Measurements from ENCODE around the gene LRRC1.

The LRRC1 gene

DNA sequence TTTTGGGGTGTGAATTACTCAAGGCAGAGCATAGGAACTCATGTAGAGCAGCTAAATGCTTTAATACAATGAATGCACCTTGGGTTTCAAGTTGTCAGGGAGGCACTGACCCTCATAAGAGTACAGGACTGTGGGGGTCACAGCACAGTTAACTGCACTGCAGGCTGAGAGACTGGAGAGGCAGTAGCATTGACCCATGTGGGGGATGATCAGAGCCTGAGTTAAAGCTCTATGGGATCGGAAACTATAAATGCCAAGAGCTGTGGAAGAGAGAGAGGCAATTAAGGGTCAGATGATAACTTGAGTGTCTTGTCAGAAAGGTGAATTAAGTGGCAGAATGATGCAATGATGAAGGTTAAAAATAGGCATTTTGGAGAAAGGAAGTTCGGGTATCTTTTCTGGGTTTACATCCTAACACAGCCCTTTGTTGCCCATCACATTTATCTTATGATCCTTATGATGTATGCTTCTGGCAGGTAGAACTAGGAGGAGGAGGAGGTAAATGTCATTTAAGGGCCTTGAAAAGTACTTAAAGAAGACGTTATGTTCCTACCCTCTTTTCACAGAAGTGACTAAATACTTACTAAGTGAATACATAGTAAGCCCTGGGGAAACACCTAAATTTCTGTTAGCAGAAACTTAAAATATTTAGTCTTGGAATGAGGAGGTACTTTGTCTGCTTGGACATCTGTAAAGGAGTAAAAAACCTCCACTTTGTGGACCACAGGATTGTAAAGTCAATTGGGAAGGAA, 24.2 kb downstream of the LRRC1 start:
- FAIRE-seq: no peak

DNA sequence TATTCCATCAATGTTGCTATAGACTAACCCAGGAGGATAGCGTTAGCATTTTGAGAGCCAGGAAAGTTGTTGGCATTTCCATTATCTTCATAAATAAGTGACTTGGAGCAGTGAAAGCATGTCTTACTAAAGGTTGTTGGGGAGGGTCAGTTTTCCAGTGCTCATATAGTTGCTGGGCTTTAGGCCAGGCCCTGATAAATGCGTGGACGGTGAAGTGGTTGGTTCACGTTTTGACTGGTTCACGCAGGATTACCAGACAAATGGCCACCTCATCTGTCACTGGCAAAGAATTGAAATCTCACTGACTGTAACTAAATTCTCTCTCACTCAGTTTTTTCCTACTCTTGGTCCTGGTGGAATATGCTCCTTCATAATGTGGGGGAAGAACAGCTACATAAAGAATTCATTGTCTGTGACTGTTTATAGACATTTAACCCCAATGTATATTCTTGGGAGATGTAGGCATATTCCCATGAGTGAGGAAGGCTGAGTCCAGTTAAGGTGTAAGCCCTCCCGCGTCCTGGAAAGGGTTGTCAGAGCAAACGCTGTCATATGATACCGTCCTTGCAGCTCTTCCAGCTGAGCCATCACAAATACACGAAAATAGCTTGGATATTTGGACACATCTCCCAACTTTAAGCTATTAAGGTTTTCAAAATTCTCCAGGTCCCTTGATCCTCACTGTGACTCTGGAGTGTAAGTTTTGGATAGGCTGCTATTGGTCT, 27.8 kb downstream of the LRRC1 start:
- FAIRE-seq: no peak

DNA sequence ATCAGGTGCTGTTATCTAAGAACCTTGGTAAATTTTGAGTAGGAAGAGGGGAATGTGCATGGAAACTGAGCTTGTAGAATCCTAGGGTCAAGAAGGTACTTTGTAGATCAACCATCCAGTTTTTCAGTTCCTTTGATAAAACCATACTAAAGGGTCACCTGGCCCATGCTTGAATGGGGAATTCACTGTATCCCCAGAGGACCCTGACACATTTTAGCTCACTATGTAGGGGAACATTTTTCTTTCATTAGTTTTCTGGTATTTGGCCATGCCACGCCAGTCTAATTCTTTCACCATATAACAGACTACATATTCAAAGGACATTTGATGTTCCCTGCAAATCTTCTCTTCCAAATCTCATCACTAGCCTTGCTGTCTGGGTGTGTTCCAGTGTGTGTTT, 29.9 kb downstream of the LRRC1 start:
- FAIRE-seq: no peak

DNA sequence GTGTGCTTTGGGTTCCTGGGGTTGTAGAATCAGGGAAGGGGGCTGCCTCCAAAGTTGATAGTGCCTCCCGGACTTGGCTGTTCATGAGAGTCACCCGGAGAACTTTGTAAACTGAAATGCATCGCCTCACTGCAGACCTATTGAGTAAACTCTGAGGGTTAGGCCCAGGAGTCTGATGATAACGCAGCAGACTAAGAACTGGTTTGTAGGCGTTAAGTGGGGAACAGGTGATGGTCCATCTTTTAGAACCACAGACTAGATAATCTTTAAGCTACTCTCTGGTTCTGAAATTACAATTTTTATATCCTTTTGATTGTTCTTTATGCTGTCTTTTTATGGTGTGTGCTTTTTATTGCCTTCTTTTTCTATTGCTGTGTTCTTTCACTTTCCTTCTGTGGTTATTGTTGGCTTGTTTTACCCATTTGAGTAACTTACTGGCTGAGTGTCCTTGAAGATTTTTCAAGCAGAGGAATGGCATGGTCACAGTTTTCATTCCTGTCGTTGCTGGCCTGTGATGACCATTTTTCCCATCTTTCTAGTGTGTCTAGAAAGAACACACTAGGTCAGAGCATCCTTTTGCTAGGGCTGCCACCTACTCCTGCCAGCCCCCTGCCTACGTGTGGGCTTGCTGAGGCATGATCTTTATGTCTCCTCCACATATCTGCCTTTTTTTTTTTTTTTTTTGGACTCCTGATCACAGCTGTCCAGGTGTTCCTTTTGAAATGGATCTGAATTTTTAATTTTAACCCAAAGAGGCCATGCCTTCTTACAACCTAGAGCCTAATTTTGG, 30.9 kb downstream of the LRRC1 start:
- FAIRE-seq: no peak

DNA sequence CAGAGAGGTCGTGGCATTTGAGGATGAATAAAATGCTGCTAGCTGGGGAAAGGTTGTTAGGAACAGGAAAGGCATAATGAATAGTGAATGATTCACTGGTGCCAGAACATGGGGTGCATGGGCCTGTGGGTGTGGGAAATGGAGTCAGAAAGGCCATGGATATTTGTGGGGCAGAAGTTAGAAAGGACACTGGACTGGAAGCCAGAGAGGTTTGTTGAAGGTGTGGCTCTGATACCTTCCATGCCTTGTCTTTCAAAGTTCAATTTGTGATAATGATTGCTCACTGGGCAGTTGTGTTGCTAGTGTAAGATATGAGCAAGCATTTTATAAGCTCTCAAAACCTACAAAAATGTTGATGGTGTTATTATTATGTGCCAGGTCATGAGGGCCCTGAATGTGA, 32.7 kb downstream of the LRRC1 start:
- no peak for FAIRE-seq

DNA sequence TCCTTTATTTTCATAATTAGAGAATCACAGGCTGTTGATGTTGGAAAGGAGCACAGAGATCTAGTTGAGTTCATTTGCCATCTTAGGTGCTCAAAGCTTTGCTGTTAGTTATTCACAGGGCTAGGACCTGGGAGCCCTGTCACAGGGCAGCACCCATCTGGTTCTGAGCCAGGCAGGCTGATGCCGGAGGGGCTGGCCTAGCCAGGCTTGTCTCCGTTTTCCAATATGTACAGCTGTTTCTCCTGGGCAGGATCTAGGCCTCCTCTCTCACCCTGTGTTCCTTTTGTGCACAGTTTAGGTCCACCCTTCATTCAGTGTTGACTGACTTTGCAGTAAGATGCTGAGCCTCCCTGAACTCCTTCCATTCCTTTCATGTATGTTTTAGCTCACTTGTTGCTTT, 33.4 kb downstream of the LRRC1 start:
- no peak for FAIRE-seq

DNA sequence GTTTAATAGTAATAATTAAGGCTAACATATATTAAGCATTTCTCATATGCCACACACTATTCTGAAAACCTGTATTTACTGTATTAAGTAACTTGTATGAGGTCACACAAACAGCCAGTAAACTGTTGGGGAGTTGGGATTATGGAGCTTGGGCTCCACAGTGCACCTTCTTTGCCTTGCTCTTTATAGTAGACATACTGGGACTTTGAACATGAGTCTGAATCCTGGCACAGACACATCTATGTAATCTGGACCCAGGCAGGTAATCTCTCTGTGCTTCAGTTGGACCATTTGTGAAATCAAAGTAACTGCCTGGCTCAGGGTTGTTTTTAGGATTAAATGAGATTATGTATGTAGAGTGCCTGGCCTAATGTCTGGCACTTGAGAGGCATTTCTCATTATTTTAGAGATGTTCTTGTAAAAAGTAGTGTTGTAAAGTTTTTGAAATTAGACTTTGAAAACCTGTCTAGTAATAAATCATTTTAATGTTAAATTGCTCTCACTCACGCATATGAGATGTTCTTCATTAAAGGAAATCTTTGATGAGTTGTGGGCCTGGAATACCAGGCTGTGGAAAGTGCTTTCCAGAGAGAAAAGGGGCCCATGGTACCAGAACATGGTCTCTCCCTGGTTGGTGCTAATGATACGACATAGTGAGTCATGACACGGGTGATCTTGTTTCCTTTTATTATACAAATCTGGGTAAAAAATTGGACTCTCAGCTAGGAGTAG, 34.3 kb downstream of the LRRC1 start:
- no peak for FAIRE-seq

DNA sequence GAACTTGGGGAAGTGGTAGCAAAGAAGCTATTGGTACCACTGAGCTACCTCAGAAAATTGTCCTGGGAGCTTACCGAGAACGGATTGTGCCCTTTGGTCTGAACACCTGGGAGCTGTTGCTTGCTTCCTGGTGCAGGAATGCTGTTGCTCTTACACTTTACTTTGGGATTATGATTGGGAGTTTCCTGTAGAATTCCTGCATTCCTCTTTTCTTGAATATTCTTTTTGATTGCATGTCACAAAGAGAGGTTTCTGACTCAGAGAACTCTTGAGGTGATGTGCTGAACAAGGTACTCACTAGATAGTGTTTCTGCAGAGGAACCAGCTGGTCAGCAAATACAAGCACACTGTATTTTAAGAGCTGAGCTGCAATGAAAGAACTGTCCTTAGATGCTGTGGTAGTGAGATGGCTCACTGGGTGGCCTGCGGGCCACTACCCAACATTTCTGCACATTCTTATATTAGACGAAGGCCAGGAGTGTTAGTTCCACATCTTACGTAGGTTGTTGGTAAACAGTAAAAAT, 35.0 kb downstream of the LRRC1 start:
- FAIRE-seq: no peak

DNA sequence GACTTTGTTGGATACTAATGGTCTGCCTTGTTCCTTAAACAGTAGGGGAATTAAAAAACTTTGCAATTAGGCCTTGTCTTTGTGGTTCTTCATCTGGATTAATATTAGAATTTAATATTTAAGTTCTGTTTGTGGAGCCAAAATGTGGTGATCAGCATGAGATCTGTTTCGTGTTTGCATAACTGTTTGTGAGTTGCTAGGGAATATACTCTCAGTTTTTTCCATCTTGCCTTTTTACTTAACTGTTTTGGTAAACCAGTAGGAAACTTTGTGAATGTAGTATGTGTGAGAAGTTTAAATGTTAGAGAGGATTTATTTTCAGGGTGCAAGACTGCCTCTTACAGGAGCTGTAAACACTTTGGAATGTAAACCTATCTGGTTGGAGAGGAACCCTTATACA, 35.6 kb downstream of the LRRC1 start:
- FAIRE-seq: no peak

DNA sequence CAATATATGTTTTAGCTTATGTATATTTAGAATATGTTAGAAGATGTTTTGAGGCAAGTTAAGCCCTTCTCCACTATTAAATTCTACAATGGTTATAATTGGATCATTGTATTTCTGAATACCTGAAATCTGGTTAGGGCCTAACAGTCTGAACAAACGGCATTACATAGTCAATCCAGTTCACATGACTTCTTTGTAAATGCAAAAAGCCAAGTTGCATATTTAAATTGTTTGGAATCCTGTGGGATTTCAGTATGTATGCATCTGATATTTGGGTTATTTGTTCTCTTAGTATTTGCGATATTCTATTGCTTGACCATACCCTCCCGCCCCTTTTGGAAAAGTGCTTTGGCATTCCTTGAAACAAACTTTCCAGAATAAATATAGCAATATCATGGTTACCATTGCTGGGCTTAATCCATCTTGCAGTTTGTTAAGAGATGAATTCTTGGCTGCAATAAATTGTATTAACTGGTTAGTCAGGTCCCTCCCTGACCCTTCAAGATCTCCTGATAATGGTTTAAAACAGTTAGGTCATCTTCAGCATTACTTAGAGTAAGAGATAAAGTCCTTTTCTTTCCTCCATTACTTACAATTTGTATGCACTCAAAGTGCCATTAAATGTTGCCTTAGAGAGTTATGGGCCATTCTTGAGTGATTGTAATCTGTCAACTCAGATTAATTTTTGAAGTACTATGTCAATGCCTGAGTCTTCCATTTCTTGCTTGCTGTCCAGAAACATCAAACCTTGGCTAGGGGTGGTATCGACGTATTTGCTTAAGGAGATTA, 36.5 kb downstream of the LRRC1 start:
- no peak for FAIRE-seq

DNA sequence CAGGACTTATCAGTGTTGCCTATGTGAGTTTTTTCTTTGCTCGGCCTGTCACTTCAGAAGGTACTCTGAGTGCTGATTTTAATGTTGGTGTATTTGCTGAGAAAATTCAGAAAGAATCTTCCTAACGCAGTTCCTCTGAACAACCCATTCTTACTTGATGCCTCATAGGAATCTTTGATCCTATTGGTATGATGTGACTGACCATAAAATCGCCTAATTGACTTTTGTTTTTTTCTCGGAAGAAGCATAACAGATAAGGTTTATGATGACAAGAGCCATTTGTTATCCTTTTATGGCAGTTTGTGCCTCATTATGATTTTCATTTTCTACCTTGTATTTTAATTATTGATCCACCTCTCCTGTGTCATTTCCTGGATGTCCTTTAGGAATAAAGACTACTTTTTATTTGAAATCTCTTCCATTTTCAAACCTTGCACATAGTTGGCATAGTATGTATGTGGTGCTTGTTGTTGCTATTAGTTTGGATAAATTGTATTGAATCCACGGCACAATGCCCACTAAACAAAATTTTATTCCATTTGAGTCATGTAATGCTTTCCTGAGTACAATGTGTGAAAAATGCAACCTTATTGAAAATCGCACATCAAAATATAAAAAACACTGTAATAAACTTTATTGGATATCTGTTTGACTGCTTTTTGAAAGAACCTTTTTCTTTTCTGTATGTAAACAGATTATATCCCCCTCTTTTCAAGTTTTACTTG, 37.3 kb downstream of the LRRC1 start:
- no peak for FAIRE-seq

DNA sequence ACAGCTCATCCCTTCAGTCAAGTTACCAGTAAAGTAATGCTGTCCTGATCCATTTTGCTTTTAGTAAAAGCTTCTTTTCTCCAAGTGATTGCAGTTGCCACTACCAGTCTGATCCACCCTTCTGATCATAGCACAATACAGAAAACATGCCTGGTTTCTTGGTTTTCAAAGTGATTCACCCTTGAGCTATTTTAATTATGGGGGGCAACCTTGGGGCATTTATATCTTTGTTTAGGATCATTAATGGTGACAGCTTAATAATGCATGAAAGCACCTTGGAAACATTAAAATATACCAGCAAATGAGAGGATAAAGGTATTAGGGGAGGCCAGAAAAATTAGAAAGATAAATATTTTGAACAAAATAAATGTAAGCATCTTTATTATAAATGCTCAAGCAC, 38.4 kb downstream of the LRRC1 start:
- no peak for FAIRE-seq

DNA sequence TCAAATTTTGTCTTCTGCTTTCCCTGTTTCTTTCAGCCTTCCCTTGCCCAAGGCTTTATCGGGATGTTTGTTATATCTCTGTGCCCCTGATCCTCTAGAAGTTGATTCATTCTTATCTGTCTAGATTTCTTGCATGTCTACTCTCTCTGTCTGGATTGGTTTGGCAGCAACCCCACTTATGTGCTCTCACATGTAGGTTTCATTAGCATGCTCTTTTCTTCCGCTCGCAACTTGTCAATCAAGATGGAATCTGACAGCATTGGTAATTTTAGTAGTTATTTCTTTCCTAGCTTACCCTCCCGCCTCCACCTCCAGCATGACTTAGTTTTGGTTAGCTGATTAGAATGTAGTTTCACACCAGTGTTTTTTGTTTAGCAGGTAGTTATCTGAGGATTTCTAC, 39.3 kb downstream of the LRRC1 start:
- no peak for FAIRE-seq

DNA sequence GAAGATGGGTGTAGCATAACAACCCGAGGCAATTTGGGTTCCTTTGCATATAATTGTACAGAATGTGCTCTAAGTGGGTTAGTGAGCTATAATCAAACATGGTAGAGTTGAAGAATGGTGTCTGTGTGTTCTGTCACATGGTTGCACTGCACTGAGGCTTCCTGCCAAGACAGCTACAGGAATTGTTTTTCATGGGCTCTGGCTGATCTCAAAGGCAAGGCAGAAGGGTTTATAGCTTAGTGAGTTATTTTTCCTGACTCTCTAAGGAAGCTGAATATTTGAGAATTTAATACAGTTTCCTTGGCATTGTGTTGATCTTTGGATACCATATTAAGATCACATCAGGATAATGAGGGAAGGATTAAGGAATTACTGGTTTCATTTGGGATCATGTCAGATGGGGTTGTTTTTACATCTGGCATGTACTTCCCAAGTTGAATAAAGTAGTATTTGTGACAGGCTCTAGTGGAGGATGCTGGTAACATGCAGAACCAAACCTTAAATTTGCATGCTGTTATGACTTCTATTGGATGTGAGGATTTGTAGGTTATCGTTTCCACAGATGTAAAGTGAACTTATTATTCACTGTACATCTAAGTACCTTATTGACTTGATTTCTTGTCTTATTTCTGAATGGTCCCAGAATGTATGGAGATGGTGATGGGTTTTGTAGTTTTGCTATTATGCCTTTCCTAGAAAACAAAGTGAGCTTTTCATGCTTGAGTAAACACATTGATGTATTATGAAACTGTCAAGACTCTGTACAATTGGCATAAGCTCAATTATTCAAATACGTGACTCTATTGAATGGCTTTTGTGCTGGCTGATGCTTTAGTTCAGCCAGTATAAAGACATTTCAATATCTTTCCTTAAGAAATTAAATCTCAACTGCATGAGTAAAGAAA, 43.3 kb downstream of the LRRC1 start:
- FAIRE-seq: no peak

DNA sequence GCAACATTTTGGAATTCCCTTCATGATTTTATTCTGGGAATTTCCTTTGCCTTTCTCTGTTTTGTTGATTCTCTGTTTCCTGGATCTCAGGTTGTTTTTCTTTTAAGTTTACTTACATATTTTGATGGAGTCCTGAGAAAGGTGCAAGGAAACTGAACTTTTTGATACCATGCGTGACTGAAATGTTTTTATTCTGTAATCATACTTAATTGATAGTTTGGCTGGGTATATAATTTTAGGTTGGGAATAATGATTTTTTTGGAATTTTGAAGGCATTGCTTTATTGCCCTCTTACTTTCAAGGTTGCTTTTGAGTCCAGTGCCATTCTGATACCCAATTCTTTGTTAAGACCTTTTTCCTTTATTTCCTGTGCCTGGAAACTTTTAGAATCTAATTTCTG, 45.2 kb downstream of the LRRC1 start:
- FAIRE-seq: no peak

DNA sequence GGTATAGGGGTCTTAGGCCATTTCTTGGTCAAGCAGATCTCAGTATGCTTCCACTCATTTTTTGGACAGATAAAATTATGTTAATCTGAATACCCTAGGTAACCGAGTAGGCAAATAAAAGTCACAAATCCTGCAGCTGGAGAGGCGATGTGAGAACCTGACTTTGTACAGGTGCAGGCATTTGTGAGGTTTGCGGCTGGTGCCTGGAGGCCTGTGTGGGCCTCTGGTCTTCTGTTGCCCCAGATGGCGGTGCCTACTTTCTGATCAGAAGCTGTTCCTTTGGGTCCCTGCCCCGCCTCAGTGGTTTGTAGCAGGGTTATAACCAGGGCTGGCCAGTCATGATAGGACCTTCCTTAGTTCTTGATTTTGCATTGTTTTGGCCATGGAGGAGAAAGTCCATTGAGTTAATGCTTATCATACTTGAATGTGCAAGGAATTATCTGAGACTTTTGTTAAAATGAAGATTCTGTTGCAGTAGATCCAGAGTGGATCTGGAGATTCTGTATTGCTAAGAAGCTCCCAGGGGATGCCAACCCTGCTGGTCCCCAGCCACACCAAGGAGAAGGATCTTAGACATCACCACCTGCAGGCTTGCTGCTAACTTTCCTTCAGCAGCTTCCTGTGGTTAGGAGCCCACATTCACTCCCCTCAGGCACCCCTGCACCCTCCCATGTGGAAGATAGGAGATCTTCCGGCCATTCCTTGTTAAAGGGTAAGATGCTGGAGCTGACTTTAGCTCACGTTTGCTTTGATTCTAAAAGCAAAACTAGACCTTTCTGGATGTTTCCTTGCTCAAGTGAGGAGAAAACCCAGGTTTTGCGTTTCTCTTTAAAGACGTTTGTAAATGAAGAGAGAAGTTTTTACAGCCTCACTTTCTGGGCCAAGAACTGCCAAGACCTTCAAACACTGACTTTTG, 50.7 kb downstream of the LRRC1 start:
- FAIRE-seq: no peak

DNA sequence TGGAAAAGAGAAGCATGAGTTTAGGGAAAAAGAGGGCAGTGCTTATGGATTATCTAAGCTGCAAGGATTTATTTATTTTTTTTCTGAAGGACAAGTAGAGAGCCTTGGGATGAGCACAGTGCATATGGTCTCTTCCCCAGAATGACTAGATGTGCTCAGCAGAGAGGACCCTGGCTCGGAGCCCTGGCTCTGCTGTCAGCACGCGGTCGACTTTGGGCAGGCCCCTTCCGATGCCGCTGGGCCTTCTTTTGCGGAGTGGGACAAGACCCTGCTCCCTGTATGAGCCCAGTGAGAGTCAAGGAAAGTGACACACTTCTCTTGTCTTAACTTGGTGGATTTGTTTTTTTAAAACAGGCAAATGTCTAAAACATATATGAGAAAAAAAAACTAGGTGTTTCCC, 51.4 kb downstream of the LRRC1 start:
- no peak for FAIRE-seq

DNA sequence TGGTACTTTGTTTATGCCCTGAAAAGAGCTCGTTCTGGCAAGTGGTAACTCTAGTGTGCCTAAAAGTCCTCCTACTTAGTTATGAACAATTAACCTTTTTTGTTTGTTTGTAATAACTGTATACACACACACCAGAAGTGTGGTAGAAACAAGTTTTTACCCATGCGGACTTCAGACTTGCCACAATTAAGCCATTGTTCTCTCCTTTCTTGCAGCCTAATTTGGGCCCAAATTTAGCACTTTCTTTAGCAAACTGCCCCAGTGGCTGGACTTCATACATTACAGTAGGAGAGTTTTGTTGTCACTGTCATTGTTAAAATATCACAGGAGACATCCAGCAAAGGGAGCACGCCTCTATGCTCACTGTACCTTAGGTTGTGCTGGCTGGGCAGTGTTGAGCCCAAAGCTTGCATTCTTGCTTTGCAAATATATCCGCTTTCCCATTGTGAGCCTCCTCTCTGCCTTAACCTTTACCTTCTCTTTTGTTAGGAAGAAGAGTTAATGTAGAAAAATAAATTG, 53.0 kb downstream of the LRRC1 start:
- no peak for FAIRE-seq

DNA sequence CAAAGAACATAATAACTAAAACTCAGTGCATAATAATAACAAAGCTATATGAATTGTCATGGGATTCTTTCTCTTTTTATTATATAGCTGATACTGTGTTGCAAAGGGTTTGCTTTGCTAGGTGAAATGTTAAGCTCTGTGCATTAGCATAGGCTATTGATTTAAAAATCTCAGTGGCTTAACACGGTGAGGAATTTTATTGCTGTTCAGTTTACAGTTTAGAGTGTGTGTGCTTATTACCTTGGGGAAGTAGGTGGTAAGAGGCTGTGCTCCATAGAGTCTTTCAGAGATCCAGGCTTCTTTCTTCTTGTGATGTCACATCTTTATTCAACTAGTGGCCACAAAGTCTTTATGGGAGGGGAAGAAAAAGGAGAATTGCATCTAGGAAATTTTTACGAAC, 55.7 kb downstream of the LRRC1 start:
- no peak for FAIRE-seq
